Peyer's patch (tissue), 4 donors: Measurements from ENCODE around the gene KCNE4. TPM values are rescaled to one million over a fixed set of nuclear protein-coding genes. Genes with fewer than 3 reads are reported as not detected.

Source experiments
- DNase-seq, 3 donors: peaks; one replicate each; pipeline ENCODE4 v3.0.0-alpha.2; 2017 to 2019
- H3K27ac ChIP-seq, 4 donors: fragments of 200-600 bp; sonication (generic); one replicate each; pipeline ENCODE4 v1.5.1; 2016 to 2019
- H3K27me3 ChIP-seq, 2 donors: fragments of 200-600 bp; sonication (generic); one replicate each; pipeline ENCODE4 v1.5.1; 2019
- H3K36me3 ChIP-seq, 3 donors: fragments of 200-600 bp; sonication (generic); one replicate each; pipeline ENCODE4 v1.5.1; 2016 to 2019
- H3K4me1 ChIP-seq, 4 donors: fragments of 200-600 bp; sonication (generic); one replicate each; pipeline ENCODE4 v1.5.1; 2016 to 2019
- H3K4me3 ChIP-seq, 4 donors: fragments of 200-600 bp; sonication (generic); 1 replicate in 3 of 4; 2 replicates in 1 of 4; pipeline ENCODE4 v1.5.1; 2016 to 2019; ENCODE audit warnings: mild to moderate bottlenecking in 1 of 4
- H3K9me3 ChIP-seq, 4 donors: fragments of 200-600 bp; sonication (generic); one replicate each; pipeline ENCODE4 v1.5.1; 2016 to 2019; ENCODE audit warnings: mild to moderate bottlenecking in 1 of 4
- CTCF ChIP-seq, 6 experiments: fragments of 450-650 bp in 4 of 6; fragments of 200-600 bp in 2 of 6; sonication (generic) in 1 of 6; IDR thresholded peaks; one replicate each; pipeline ENCODE4 v1.5.1; 2017 to 2019; ENCODE audit warnings: antibody characterized with exemption in 6 of 6, mild to moderate bottlenecking in 3 of 6, moderate library complexity in 1 of 6
- POLR2A ChIP-seq, 2 donors: fragments of 450-650 bp; IDR thresholded peaks; one replicate each; pipeline ENCODE4 v1.5.1; 2017; ENCODE audit warnings: antibody characterized with exemption in 2 of 2, mild to moderate bottlenecking in 2 of 2, moderate library complexity in 2 of 2
- total RNA-seq, 4 donors: library from RNA; depleted of rRNA; stranded (reverse); fragments of >200 nt; gene quantifications; one replicate each; pipeline ENCODE4 v1.1.0, GENCODE V29; 2016

Gene KCNE4
- total RNA-seq, 4 donors from 2014 or later, result 0.35 to 2.5 (median 0.79) TPM

DNA sequence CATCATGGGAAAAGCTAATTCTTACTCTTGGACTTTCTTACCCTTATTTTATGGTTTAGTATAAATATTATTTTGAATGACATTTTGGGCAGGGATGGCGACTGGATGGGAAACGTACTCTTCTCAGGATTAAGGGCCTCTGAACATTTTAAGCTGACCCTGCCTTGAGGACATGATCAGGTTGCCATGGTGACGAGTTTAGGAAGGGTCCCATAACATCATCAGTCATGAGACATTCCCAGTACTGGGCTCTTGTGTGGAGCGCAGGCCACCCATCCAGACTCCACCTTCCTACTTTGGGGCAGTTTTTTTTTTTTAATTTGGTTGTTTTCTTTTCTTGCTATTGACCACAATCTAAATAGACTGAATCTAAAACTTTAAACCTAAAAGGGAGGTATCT lies 40.7 kb downstream of the KCNE4 start:
- Histone ChIP-seq H3K36me3 (no peaks in the 10 kb centered on the region), H3K27ac (no peak overlapping the region), H3K9me3 (no peaks in the 10 kb centered on the region), H3K4me1 (no peaks in the 10 kb centered on the region), H3K27me3 (no peaks in the 10 kb centered on the region), H3K4me3 (no peak overlapping the region)
- TF ChIP-seq POLR2A (IDR thresholded peaks at IDR 0.05), result no peak
- no peak for TF ChIP-seq CTCF (IDR thresholded peaks at IDR 0.05)
- no peak for DNase-seq

DNA sequence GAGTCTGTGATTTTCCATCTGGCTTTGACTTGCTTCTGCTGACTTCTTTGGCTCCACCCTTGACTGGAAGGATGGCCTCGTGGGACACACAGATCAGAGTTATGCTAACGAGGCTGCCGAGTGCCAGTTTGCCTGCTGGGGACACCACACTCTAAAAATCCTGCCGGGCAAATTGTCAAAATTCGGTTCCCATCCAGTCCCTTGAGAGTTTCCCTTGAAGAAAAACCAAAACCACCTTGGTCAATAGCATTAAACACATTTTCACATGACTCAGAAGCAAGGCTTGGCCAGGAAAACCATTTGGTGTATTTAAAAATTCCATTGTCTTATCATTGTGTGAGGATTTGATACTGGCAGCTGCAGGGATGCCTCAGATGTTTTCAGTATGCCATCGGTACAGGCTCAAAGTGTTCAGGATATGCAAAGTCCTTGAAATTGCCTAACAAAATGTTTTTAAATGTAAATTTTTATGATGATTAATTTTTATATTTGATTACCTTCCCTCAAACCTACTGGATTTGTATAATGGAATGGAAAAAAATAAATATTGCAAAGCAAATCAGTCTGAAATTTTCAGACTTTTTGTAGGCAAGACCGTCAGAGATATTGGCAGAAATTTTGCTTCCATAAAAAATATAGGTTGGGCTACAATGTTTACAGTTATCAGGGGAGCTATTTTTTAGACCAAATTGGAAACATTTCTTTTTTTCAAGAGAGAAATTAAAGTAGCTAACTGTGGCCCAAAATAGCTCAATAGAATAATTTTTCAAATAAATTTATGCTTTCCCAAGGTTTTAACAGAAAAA lies 41.6 kb downstream of the KCNE4 start:
- no peak overlapping the region for H3K27ac ChIP-seq
- no peaks in the 10 kb centered on the region for H3K9me3 ChIP-seq
- H3K36me3 ChIP-seq, result no peaks in the 10 kb centered on the region
- no peak overlapping the region for H3K4me3 ChIP-seq
- H3K27me3 ChIP-seq, result no peaks in the 10 kb centered on the region
- TF ChIP-seq POLR2A (IDR thresholded peaks at IDR 0.05) (no peak), CTCF (IDR thresholded peaks at IDR 0.05) (no peak)
- DNase-seq, result no peak
- H3K4me1 ChIP-seq, result no peaks in the 10 kb centered on the region

GRCh38 chr2:223095207-223095606 lies 43.2 kb downstream of the KCNE4 start:
- Histone ChIP-seq H3K36me3 (no peaks in the 10 kb centered on the region), H3K27me3 (no peaks in the 10 kb centered on the region), H3K27ac (no peak overlapping the region), H3K9me3 (no peaks in the 10 kb centered on the region), H3K4me1 (no peaks in the 10 kb centered on the region), H3K4me3 (no peak overlapping the region)
- no peak for TF ChIP-seq CTCF (IDR thresholded peaks at IDR 0.05)
- no peak for TF ChIP-seq POLR2A (IDR thresholded peaks at IDR 0.05)
- no peak for DNase-seq

DNA sequence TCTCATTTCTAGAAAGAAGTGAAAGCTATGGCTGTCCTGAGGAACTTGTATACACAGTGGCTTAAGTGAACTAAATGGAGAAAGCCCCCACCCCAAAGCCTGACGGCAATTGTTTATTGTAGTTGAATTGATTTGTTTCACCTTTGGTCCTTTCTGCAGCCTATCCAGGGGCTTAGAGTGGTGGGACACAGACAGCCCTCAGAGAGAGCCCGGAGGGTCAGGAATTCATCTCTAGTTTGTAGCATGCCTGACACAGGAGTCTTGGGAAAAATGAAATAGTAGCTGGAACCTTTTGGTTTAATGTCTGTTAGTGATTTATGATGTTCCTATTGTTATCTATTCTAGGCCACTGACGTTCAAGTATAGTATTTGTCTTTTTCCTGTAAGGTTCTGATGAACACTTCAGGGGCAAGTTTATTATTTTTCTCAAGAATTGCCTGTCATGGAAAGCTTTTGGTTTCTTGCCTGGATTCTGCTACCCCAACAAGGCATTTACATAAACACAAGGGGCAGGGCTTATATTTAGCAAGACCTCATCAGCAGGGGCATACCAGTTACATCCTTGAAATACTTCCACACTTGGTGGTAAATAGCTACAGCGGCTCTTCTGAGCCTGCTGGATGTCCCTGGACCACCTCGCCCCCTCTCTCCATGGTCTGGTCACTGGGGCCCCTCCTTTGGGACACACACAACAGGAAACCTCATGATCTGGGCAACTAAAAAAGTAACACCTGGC lies 44.4 kb downstream of the KCNE4 start:
- no peak overlapping the region for H3K27ac ChIP-seq
- DNase-seq, result no peak
- TF ChIP-seq POLR2A (IDR thresholded peaks at IDR 0.05) (no peak), CTCF (IDR thresholded peaks at IDR 0.05) (no peak)

DNA sequence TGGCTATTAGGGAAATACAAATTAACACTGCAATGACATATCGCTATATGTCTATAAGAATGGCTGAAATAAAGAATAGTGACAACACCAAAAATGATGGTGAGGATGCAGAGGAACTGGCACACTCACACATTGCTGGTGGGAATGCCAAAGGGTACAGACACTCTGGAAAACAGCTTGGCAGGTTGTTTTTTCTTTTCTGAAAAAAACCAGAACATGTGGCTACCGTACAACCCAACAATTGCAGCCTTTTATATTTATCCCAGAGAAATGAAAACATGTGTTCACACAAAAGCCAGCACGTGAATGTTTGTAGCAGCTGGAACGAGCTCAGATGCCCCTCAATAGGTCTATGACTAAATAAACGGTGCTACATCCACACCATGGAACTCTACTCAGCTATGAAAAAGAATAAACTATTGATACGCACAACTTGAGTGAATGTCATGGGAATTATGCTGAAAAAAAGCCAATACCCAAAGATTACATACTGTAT lies 45.9 kb downstream of the KCNE4 start:
- no peaks in the 10 kb centered on the region for H3K27me3 ChIP-seq
- no peaks in the 10 kb centered on the region for H3K4me1 ChIP-seq
- no peak overlapping the region for H3K27ac ChIP-seq
- no peaks in the 10 kb centered on the region for H3K9me3 ChIP-seq
- H3K4me3 ChIP-seq, result no peak overlapping the region
- no peak for DNase-seq
- TF ChIP-seq CTCF (IDR thresholded peaks at IDR 0.05) (no peak), POLR2A (IDR thresholded peaks at IDR 0.05) (no peak)
- no peaks in the 10 kb centered on the region for H3K36me3 ChIP-seq

More for the DNA sequence above, 44.4 kb downstream of the KCNE4 start:
- Histone ChIP-seq H3K27me3 (no peaks in the 10 kb centered on the region), H3K36me3 (no peaks in the 10 kb centered on the region), H3K4me1 (no peaks in the 10 kb centered on the region), H3K9me3 (no peaks in the 10 kb centered on the region), H3K4me3 (no peak overlapping the region)
